ENCODE data around the gene FOSL2. TPM values are rescaled to one million over a fixed set of nuclear protein-coding genes. Genes with fewer than 3 reads are reported as not detected.

The FOSL2 gene
- total and polyA plus RNA-seq, 10 of the 15 experiments (the other 5 are each of a cell fraction or from before 2014, with no cell fraction given): 0.05 to 1.3 (median 0.34) TPM

- TF ChIP-seq KDM1A (IDR thresholded peaks at IDR 0.05; ENCODE audit: borderline replicate concordance) (no peak), NFIC (IDR thresholded peaks at IDR 0.05; ENCODE audit: low read depth, low read length) (no peak), SMAD5 (IDR thresholded peaks at IDR 0.05; ENCODE audit: low read depth) (no peak), SMARCA5 (IDR thresholded peaks at IDR 0.05) (no peak), ATF3 (IDR thresholded peaks at IDR 0.05; ENCODE audit: borderline replicate concordance, extremely low read depth, low read depth, low read length) (no peak), PML (IDR thresholded peaks at IDR 0.05; ENCODE audit: low read length) (no peak), CBX5 (IDR thresholded peaks at IDR 0.05; ENCODE audit: low read depth) (no peak)
Measured at GRCh38 chr2:28395334-28396061, 2.8 kb downstream of the FOSL2 start (continued).

GRCh38 chr2:28397043-28397381 is 4.4 kb downstream of the FOSL2 start:
- Histone ChIP-seq H3K4me3 (no peak overlapping the region), H3K36me3 (ENCODE audit: control insufficient read depth in 2 of 2, insufficient read depth in 2 of 2, low read length in 1 of 2) (no peaks in the 10 kb centered on the region), H4K20me1 (ENCODE audit: control insufficient read depth, insufficient read depth) (no peaks in the 10 kb centered on the region), H3K9ac (ENCODE audit: control insufficient read depth, insufficient read depth, low read length) (no peak overlapping the region), H2AFZ (ENCODE audit: control insufficient read depth, low read depth, low read length) (no peak overlapping the region), H3K27me3 (replicated peaks in 1 of 2; ENCODE audit: control insufficient read depth in 2 of 2, insufficient read depth in 2 of 2, low read length in 1 of 2) (0 out of 4 replicates have a peak, but pooled peaks cover 0 to 2% of the 10 kb centered on the region in 2 experiments), H3K27ac (ENCODE audit: control insufficient read depth, insufficient read depth) (no peak overlapping the region), H3K9me3 (replicated peaks; ENCODE audit: control insufficient read depth, insufficient read depth, low read length) (no peaks in the 10 kb centered on the region), H3K79me2 (ENCODE audit: control insufficient read depth, insufficient read depth, low read length) (no peaks in the 10 kb centered on the region), H3K4me2 (ENCODE audit: control insufficient read depth, insufficient read depth) (no peak overlapping the region), H3K4me1 (ENCODE audit: control insufficient read depth, insufficient read depth, low read length) (no peaks in the 10 kb centered on the region)
- FAIRE-seq: no peak
- in situ Hi-C loops (cut with MboI): no loop called here
- ATAC-seq: no peak
- 54% methylated on average over 2 of the region's 2 CpGs for WGBS (ENCODE audit: insufficient coverage, insufficient replicate concordance, low lambda C conversion rate, missing lambda C conversion rate)
- DNase-seq (ENCODE audit: low read depth, low spot score): no peak
- POLR2A ChIA-PET: interaction anchor here (0.7 kb wide), 1 partner anchor 692 kb away, joined by 5 read pairs; no protein-coding TSS in a partner anchor
- RAD21 ChIA-PET (ENCODE audit: unreplicated experiment): interaction anchor here (0.6 to 0.9 kb wide), 2 partner anchors 193 to 643 kb away, joined by 3 to 6 read pairs; no protein-coding TSS in a partner anchor
- intact Hi-C loops (cut with micrococcal nuclease; ENCODE audit: unreplicated experiment): loop anchor here (2.0 to 10.0 kb wide), 2 partner anchors 242 to 694 kb away; no protein-coding TSS in a partner anchor
- no TSS peak for BruUV-seq (replicated peaks)
- TF ChIP-seq FOS (IDR thresholded peaks at IDR 0.05; ENCODE audit: borderline replicate concordance, extremely low read depth, insufficient read length) (no peak), CHD2 (IDR thresholded peaks at IDR 0.05; ENCODE audit: borderline replicate concordance, low read depth, low read length) (no peak), NBN (IDR thresholded peaks at IDR 0.05) (no peak), SIX5 (IDR thresholded peaks at IDR 0.05; ENCODE audit: low read depth, low read length, severe bottlenecking) (no peak), E2F4 (IDR thresholded peaks at IDR 0.05; ENCODE audit: low read depth, low read length) (no peak), RAD51 (IDR thresholded peaks at IDR 0.05) (no peak), SUPT20H (IDR thresholded peaks at IDR 0.05; ENCODE audit: borderline replicate concordance, control insufficient read depth, low read depth, low read length) (no peak), EGR1 (IDR thresholded peaks at IDR 0.05; ENCODE audit: borderline replicate concordance in 1 of 2, low read depth in 2 of 2, low read length in 2 of 2) (no peak)
- CTCF ChIA-PET: interaction anchor here (0.6 to 1.2 kb wide), 3 partner anchors 631 to 674 kb away, joined by 3 to 5 read pairs (median 4); no protein-coding TSS in a partner anchor
- SMC1A ChIA-PET (ENCODE audit: uncharacterized antibody, unreplicated experiment): interaction anchor here (1.3 to 1.8 kb wide), 3 partner anchors 143 to 692 kb away, joined by 3 to 6 read pairs (median 4); no protein-coding TSS in a partner anchor

Measured in GM12878 (cell line).